Activated CD8-positive, alpha-beta memory T cell treated with anti-CD3 and anti-CD28 coated beads, Interleukin-2, amount 10 ng/mL, durations not matched to agents 7 days and 5 days (primary cell): ENCODE data around the gene BOK. TPM values are rescaled to one million over a fixed set of nuclear protein-coding genes. Genes with fewer than 3 reads are reported as not detected.
A peak's percentile ranks its signal among the peaks of the same experiment; 100 is the strongest.
"Not testable (repeated sequence)": the region's sequence is repeated elsewhere in the genome, so short reads cannot be mapped to it uniquely, and the experiment has no call there.

Source experiments
- ATAC-seq: fragments of 150-1000 bp; cut with Tn5 transposase; one replicate; pipeline ENCODE4 v1.10.0; 2021; ENCODE audit warnings: moderate library complexity
- CTCF ChIA-PET: fragments of 350-600 bp; sonication (Branson Sonifier 250); formaldehyde crosslinking; loops from one replicate; lab custom pipeline; 2021; ENCODE audit warnings: antibody characterized with exemption; lab: Charles Lee
- DNase-seq: peaks from one replicate; pipeline ENCODE4 v3.0.0-alpha.2; 2020
- H3K27ac Mint-ChIP-seq: one replicate; pipeline ENCODE4 v1.8.0; 2021; ENCODE audit warnings: mild to moderate bottlenecking, mixed read lengths
- H3K27me3 Mint-ChIP-seq: one replicate; pipeline ENCODE4 v1.8.0; 2021; ENCODE audit warnings: mixed read lengths
- H3K36me3 Mint-ChIP-seq: one replicate; pipeline ENCODE4 v1.8.0; 2021; ENCODE audit warnings: mild to moderate bottlenecking, mixed read lengths
- H3K4me1 Mint-ChIP-seq: one replicate; pipeline ENCODE4 v1.8.0; 2021; ENCODE audit warnings: mixed read lengths
- H3K4me3 Mint-ChIP-seq: one replicate; pipeline ENCODE4 v1.8.0; 2021; ENCODE audit warnings: mild to moderate bottlenecking, moderate library complexity, mixed read lengths
- H3K9me3 Mint-ChIP-seq: one replicate; pipeline ENCODE4 v1.8.0; 2022; ENCODE audit warnings: low read depth, mixed read lengths
- total RNA-seq, 2 experiments: library from RNA; stranded (reverse); gene quantifications; one replicate each; pipeline ENCODE4 v1.2.3, GENCODE V29; 2021

The BOK gene
- total RNA-seq, 2 experiments from 2014 or later = not detected

DNA sequence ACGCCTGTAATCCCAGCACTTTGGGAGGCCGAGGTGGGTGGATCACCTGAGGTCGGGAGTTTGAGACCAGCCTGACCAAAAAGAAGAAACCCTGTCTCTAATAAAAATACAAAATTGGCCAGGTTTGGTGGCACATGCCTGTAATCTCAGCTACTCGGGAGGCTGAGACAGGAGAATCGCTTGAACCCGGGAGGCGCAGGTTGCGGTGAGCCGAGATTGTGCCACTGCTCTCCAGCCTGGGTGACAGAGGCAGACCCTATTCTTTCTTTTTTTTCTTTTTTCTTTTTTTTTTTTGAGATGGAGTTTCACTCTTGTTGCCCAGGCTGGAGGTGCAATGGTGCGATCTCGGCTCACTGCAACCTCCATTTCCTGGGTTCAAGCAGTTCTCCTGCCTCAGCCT lies 7.5 kb downstream of the BOK start:
- DNase-seq, H3K9me3 Mint-ChIP-seq, H3K4me1 Mint-ChIP-seq, CTCF ChIA-PET, ATAC-seq, H3K27me3 Mint-ChIP-seq, H3K27ac Mint-ChIP-seq, H3K36me3 Mint-ChIP-seq, H3K4me3 Mint-ChIP-seq: not testable (repeated sequence)

DNA sequence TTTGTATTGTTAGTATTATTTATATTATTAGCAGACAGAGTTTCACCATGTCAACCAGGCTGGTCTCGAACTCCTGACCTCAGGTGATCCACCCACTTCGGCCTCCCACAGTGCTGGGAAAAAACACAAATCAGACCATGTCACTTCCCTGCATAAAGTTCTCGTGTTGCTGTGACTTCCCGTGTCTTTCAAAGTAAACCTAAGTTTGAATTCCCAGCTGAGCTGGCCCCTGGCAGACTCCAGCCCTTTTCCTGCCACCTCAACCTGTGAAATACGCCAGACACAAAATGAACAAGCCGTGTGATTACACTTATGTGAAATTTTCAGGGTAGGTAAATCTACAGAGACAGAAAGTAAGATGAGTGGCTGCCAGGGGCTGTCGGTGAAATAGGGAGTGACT lies 7.9 kb downstream of the BOK start:
- ATAC-seq (no peak), DNase-seq (no peak)
- Mint-ChIP-seq H3K4me3 (no peak overlapping the region), H3K9me3 (no peaks in the 10 kb centered on the region), H3K36me3 (no peaks in the 10 kb centered on the region), H3K27me3 (no peaks in the 10 kb centered on the region), H3K4me1 (no peaks in the 10 kb centered on the region), H3K27ac (no peak overlapping the region)
- CTCF ChIA-PET = interaction anchor here (0.7 kb wide), 1 partner anchor 44 kb away, joined by 3 read pairs; no protein-coding TSS in a partner anchor

- ATAC-seq, H3K27ac Mint-ChIP-seq, H3K9me3 Mint-ChIP-seq, H3K27me3 Mint-ChIP-seq, H3K36me3 Mint-ChIP-seq, H3K4me3 Mint-ChIP-seq, DNase-seq, CTCF ChIA-PET, H3K4me1 Mint-ChIP-seq: not testable (repeated sequence)
Measured at GRCh38 chr2:241567266-241567665, 8.7 kb downstream of the BOK start.

DNA sequence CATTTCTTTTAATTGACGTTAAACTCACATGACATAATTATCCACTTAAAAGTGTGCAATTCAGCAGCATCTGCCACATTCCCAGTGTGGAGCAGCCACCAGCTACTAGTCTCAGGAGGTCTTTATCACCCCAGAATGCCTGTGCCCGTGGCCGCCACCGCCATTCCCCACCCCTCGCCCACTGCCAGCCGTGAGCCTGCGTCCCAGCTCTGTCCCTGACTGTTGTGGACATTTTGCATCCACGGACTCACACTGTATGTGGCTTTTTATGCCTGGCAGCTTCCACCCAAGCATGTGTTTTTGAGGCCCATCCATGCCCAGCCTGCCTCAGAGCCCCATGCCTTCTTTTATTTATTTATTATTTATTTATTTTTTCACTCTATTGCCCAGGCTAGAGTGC lies 9.2 kb downstream of the BOK start:
- Mint-ChIP-seq H3K36me3 (no peaks in the 10 kb centered on the region), H3K27ac (no peak overlapping the region), H3K9me3 (no peaks in the 10 kb centered on the region), H3K4me3 (no peak overlapping the region), H3K4me1 (no peaks in the 10 kb centered on the region), H3K27me3 (no peaks in the 10 kb centered on the region)
- CTCF ChIA-PET = no interaction called here
- no peak for DNase-seq
- ATAC-seq = no peak

DNA sequence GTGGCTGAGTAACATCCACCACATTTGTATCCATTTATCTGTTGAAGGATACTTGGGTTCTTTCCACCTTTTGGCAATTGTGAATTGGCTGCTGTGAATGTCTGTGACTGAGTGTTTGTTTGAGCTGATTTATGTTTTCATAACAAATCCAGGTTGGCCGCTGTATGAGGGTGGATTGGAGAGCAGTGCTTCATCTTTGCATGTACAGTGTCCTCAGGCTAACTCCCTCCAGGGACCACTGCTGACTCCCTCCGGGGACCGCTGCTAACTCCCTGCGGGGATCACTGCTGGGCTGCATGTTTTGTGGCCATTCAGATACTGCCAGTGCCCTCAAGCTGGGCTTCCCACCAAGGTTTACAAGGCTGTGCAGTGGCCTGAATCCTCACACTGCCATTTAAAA lies 10.2 kb downstream of the BOK start:
- ATAC-seq (no peak), DNase-seq (no peak)
- no peak overlapping the region for H3K4me3 Mint-ChIP-seq
- no peaks in the 10 kb centered on the region for H3K9me3 Mint-ChIP-seq
- no peak overlapping the region for H3K27ac Mint-ChIP-seq
- CTCF ChIA-PET = no interaction called here
- no peaks in the 10 kb centered on the region for H3K4me1 Mint-ChIP-seq
- no peaks in the 10 kb centered on the region for H3K27me3 Mint-ChIP-seq
- no peaks in the 10 kb centered on the region for H3K36me3 Mint-ChIP-seq

DNA sequence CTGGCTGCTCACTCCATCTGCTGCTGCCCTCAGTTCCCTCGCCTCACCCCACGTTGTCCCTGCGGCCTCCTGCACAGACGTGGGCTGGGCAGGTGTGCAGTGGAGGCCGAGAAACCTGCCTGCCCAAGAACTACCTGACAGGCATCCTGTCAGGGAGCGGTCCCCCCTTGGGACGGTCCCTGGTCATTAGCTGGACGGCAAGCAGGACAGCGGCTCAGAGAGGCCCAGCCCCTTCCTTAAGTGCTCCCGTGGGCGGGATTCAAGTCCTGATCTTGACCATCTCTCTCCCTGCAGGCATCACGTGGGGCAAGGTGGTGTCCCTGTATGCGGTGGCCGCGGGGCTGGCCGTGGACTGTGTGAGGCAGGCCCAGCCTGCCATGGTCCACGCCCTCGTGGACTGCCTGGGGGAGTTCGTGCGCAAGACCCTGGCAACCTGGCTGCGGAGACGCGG lies 11.3 kb downstream of the BOK start:
- ATAC-seq = no peak
- no peak overlapping the region for H3K4me3 Mint-ChIP-seq
- no peaks in the 10 kb centered on the region for H3K36me3 Mint-ChIP-seq
- DNase-seq = no peak
- H3K27me3 Mint-ChIP-seq = no peaks in the 10 kb centered on the region
- H3K4me1 Mint-ChIP-seq = no peaks in the 10 kb centered on the region
- CTCF ChIA-PET = no interaction called here
- H3K9me3 Mint-ChIP-seq = no peaks in the 10 kb centered on the region
- H3K27ac Mint-ChIP-seq = no peak overlapping the region

GRCh38 chr2:241570961-241571581 lies 12.5 kb downstream of the BOK start:
- Mint-ChIP-seq H3K9me3 (no peaks in the 10 kb centered on the region), H3K4me3 (no peak overlapping the region), H3K27me3 (no peaks in the 10 kb centered on the region), H3K27ac (no peak overlapping the region), H3K4me1 (no peaks in the 10 kb centered on the region), H3K36me3 (no peaks in the 10 kb centered on the region)
- ATAC-seq (peak; percentile 16), DNase-seq (no peak)
- CTCF ChIA-PET = no interaction called here

GRCh38 chr2:241571821-241572620 lies 13.5 kb downstream of the BOK start:
- Mint-ChIP-seq H3K4me1 (no peaks in the 10 kb centered on the region), H3K27me3 (no peaks in the 10 kb centered on the region), H3K36me3 (no peaks in the 10 kb centered on the region), H3K27ac (no peak overlapping the region), H3K4me3 (no peak overlapping the region), H3K9me3 (no peaks in the 10 kb centered on the region)
- CTCF ChIA-PET = no interaction called here
- DNase-seq = no peak
- no peak for ATAC-seq

- H3K9me3 Mint-ChIP-seq, H3K4me3 Mint-ChIP-seq, DNase-seq, H3K27me3 Mint-ChIP-seq, ATAC-seq, H3K27ac Mint-ChIP-seq, CTCF ChIA-PET, H3K4me1 Mint-ChIP-seq, H3K36me3 Mint-ChIP-seq: not testable (repeated sequence)
Measured at GRCh38 chr2:241572915-241573651, 14.5 kb downstream of the BOK start.

GRCh38 chr2:241573741-241574140 lies 15.2 kb downstream of the BOK start:
- no peaks in the 10 kb centered on the region for H3K36me3 Mint-ChIP-seq
- H3K27ac Mint-ChIP-seq = no peak overlapping the region
- H3K4me1 Mint-ChIP-seq = no peaks in the 10 kb centered on the region
- DNase-seq (no peak), ATAC-seq (no peak)
- H3K4me3 Mint-ChIP-seq = no peak overlapping the region
- CTCF ChIA-PET = no interaction called here
- no peaks in the 10 kb centered on the region for H3K9me3 Mint-ChIP-seq
- no peaks in the 10 kb centered on the region for H3K27me3 Mint-ChIP-seq

DNA sequence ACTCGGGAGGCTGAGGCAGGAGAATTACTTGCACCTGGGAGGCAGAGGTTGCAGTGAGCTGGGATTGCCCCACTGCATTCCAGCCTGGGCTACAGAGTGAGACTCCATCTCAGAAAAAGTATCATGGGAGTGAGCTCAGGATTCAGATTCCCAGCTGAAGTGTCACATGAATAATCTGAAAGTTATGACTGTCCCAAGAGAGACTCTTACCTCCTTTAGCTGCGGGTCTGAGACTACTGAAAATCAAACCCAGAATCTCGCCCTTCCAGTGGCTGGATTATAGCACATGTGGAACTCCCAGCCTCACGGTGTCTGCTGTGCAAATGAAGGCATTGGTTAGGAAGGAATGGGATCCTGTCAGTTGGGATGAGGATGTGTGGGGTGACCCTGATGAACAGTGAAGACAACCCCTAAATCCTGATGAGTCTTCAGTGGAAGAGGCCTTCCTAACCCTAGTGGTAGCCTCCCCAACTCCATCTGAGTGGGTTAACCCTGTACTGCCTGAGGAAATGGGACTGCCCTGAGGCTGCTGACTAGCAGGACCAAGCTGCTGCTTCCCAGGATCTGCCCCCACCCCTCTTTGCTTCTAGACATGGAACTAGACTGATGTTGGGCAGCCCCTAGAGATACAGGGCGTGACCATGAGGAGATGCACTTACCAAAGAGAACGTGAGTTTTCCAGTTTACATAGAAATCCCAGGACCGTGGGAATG lies 16.5 kb downstream of the BOK start:
- ATAC-seq (no peak), DNase-seq (no peak)
- CTCF ChIA-PET = no interaction called here
- no peak overlapping the region for H3K27ac Mint-ChIP-seq
- H3K36me3 Mint-ChIP-seq = peaks cover under 1% of the 10 kb centered on the region
- H3K4me3 Mint-ChIP-seq = no peak overlapping the region
- no peaks in the 10 kb centered on the region for H3K4me1 Mint-ChIP-seq
- H3K9me3 Mint-ChIP-seq = no peaks in the 10 kb centered on the region
- H3K27me3 Mint-ChIP-seq = no peaks in the 10 kb centered on the region

GRCh38 chr2:241575624-241576292 lies 17.2 kb downstream of the BOK start:
- DNase-seq (no peak), ATAC-seq (no peak)
- CTCF ChIA-PET = no interaction called here
- no peak overlapping the region for H3K4me3 Mint-ChIP-seq
- H3K36me3 Mint-ChIP-seq = peaks cover 2% of the 10 kb centered on the region
- H3K27me3 Mint-ChIP-seq = no peaks in the 10 kb centered on the region
- H3K9me3 Mint-ChIP-seq = no peaks in the 10 kb centered on the region
- H3K4me1 Mint-ChIP-seq = no peaks in the 10 kb centered on the region
- H3K27ac Mint-ChIP-seq = no peak overlapping the region

DNA sequence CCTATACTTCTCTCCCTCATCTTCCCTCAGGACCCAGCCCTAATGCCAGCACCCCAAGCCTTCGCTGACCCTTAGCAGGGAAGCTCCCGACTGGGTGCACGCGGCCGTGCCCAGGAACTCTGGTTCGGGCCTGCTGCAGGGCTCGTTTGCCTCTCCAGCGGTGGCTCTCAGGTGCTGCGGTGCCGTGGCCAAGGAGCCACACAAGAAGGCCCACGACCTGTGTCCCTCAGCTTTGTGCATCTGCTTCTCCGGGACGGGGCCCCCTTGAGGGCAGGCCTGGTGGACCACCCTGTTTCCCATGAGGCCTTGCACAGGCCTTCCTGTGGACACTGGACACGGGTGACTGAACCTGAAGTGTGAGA lies 17.7 kb downstream of the BOK start:
- CTCF ChIA-PET = no interaction called here
- ATAC-seq (no peak), DNase-seq (no peak)
- H3K4me3 Mint-ChIP-seq = no peak overlapping the region
- H3K36me3 Mint-ChIP-seq = peaks cover 2% of the 10 kb centered on the region
- no peaks in the 10 kb centered on the region for H3K27me3 Mint-ChIP-seq
- H3K27ac Mint-ChIP-seq = no peak overlapping the region
- no peaks in the 10 kb centered on the region for H3K9me3 Mint-ChIP-seq
- no peaks in the 10 kb centered on the region for H3K4me1 Mint-ChIP-seq
